Fibroblast of lung (primary cell): ENCODE measurements around the gene HYCC1. TPM values are rescaled to one million over a fixed set of nuclear protein-coding genes. Genes with fewer than 3 reads are reported as not detected.

Experiments used
- DNase-seq, 2 donors: peaks; one replicate each; pipeline versions ENCODE4 v3.0.0 to v3.0.0-alpha.2; 2010; ENCODE audit warnings: low read depth in 2 of 2
- H2AFZ ChIP-seq: 2 replicates; pipeline ENCODE4 v1.5.1; 2012; ENCODE audit warnings: low read length, control low read depth, inconsistent platforms
- H3K27ac ChIP-seq: 2 replicates; pipeline ENCODE4 v1.5.1; 2011; ENCODE audit warnings: low read length, control low read depth; ENCODE audit not compliant: insufficient read depth
- H3K27me3 ChIP-seq: 2 replicates; pipeline ENCODE4 v1.5.1; 2011; ENCODE audit warnings: mild to moderate bottlenecking, low read length; ENCODE audit not compliant: control insufficient read depth, insufficient read depth
- H3K36me3 ChIP-seq: 2 replicates; pipeline ENCODE4 v1.5.1; 2011; ENCODE audit warnings: low read length; ENCODE audit not compliant: control insufficient read depth, insufficient read depth
- H3K4me1 ChIP-seq: 2 replicates; pipeline ENCODE4 v1.5.1; 2011; ENCODE audit warnings: low read length; ENCODE audit not compliant: control insufficient read depth, insufficient read depth; ENCODE audit errors: extremely low read depth
- H3K4me2 ChIP-seq: 2 replicates; pipeline ENCODE4 v1.5.1; 2011; ENCODE audit warnings: low read length, control low read depth; ENCODE audit not compliant: insufficient read depth; ENCODE audit errors: extremely low read depth
- H3K4me3 ChIP-seq, 4 experiments: fragments of 200-600 bp in 1 of 4; sonication (generic) in 1 of 4; replicated peaks in 1 of 4; 2 replicates each; pipeline ENCODE4 v1.5.1; 2011 to 2016; ENCODE audit warnings: low read length in 4 of 4, low read depth in 3 of 4, mild to moderate bottlenecking in 3 of 4, control low read depth in 2 of 4, inconsistent platforms in 1 of 4, mixed read lengths in 1 of 4; ENCODE audit not compliant: insufficient read depth in 1 of 4; ENCODE audit errors: control extremely low read depth in 1 of 4
- H3K79me2 ChIP-seq: 2 replicates; pipeline ENCODE4 v1.5.1; 2012; ENCODE audit warnings: mild to moderate bottlenecking, low read length, inconsistent platforms; ENCODE audit not compliant: control insufficient read depth, insufficient read depth
- H3K9ac ChIP-seq: 2 replicates; pipeline ENCODE4 v1.5.1; 2011; ENCODE audit warnings: mild to moderate bottlenecking, low read length, control low read depth; ENCODE audit not compliant: insufficient read depth
- H3K9me3 ChIP-seq: 2 replicates; pipeline ENCODE4 v1.5.1; 2012; ENCODE audit warnings: low read depth, low read length; ENCODE audit not compliant: control insufficient read depth, insufficient read depth
- H4K20me1 ChIP-seq: 2 replicates; pipeline ENCODE4 v1.5.1; 2011; ENCODE audit warnings: low read length; ENCODE audit not compliant: control insufficient read depth, insufficient read depth; ENCODE audit errors: extremely low read depth
- EZH2 ChIP-seq: IDR thresholded peaks from 2 replicates; pipeline ENCODE4 v1.5.1; 2012; ENCODE audit warnings: low read length, control low read depth, mild to moderate bottlenecking; ENCODE audit errors: missing control alignments
- polyA plus RNA-seq, 2 donors: library from polyadenylated mRNA; depleted of rRNA in 1 of 2; stranded (reverse) in 1 of 2; unstranded in 1 of 2; fragments of >200 nt; gene quantifications; 2 replicates each; pipeline ENCODE4 v1.2.1, GENCODE V29; 2011 to 2012; ENCODE audit warnings: missing spikeins in 1 of 2
- total RNA-seq: library from RNA; depleted of rRNA; stranded (reverse); fragments of >200 nt; gene quantifications from 2 replicates; pipeline ENCODE4 v1.2.1, GENCODE V29; 2014
- TF ChIP-seq, protein P1 (sequence below), 2 donors: IDR thresholded peaks in 1 of 2; conservative IDR thresholded peaks in 1 of 2; 1 replicate in 1 of 2; 2 replicates in 1 of 2; pipeline ENCODE4 v1.5.1; 2011 to 2012; ENCODE audit warnings: low read length in 2 of 2, control low read depth in 1 of 2, inconsistent platforms in 1 of 2, low read depth in 1 of 2, mild to moderate bottlenecking in 1 of 2

Gene HYCC1
- total and polyA plus RNA-seq, 2 donors (not counting 1 experiment from before 2014, with no cell fraction given) = 197 to 211 TPM

DNA sequence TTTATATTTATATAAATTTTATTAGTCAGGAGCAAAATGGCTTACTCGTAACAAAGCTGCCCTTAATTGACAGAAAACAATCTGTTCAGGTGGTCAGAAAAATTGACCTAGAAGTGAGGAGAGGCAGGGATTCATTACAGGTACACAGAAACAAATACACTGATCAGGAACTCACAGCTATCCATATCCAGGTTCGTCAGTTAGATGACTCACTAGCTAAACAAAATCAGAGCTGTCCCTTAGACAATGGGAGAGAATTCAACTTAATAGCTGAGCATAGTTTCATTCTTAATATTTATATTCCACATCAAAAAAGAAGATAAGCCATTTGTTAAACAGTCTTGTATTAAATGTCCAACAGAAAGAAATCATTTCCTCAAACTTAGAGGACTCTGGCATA is 41.7 kb downstream of the HYCC1 start:
- peaks cover 4% of the 10 kb centered on the region for H3K36me3 ChIP-seq
- H3K9ac ChIP-seq = no peak overlapping the region
- peak in 1 of 2 donors; percentile 18 for DNase-seq
- H3K27me3 ChIP-seq = no peaks in the 10 kb centered on the region
- no peak overlapping the region for H2AFZ ChIP-seq
- H3K4me3 ChIP-seq = no peak overlapping the region
- no peak overlapping the region for H3K4me2 ChIP-seq
- no peaks in the 10 kb centered on the region for H3K79me2 ChIP-seq
- H3K27ac ChIP-seq = no peak overlapping the region
- H3K4me1 ChIP-seq = no peaks in the 10 kb centered on the region
- TF ChIP-seq EZH2 = no peak
- TF ChIP-seq, protein P1, sequence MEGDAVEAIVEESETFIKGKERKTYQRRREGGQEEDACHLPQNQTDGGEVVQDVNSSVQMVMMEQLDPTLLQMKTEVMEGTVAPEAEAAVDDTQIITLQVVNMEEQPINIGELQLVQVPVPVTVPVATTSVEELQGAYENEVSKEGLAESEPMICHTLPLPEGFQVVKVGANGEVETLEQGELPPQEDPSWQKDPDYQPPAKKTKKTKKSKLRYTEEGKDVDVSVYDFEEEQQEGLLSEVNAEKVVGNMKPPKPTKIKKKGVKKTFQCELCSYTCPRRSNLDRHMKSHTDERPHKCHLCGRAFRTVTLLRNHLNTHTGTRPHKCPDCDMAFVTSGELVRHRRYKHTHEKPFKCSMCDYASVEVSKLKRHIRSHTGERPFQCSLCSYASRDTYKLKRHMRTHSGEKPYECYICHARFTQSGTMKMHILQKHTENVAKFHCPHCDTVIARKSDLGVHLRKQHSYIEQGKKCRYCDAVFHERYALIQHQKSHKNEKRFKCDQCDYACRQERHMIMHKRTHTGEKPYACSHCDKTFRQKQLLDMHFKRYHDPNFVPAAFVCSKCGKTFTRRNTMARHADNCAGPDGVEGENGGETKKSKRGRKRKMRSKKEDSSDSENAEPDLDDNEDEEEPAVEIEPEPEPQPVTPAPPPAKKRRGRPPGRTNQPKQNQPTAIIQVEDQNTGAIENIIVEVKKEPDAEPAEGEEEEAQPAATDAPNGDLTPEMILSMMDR (conservative IDR thresholded peaks at IDR 0.05 in 1 of 2, IDR thresholded peaks at IDR 0.05 in 1 of 2; ENCODE audit: low read depth in 1 of 2, low read length in 2 of 2) = no peak
- no peaks in the 10 kb centered on the region for H3K9me3 ChIP-seq
- H4K20me1 ChIP-seq = no peaks in the 10 kb centered on the region

DNA sequence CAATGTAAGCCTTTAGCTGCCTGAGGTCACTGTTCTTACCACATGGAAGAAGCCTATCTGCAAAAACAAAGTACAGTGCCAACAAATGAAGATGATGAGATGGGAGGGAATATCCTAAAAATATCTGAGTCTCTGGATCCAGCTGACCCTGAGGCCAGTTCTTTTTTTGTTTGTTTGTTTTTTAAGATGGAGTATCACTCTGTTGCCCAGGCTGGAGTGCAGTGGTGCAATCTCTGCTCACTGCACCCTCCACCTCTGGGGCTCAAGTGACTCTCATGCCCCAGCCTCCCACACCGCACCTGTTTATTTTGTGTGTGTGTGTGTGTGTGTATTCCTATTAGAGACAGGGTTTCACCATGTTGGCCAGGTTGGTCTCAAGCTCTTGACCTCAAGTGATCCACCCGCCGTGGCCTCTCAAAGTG is 44.9 kb downstream of the HYCC1 start:
- no peaks in the 10 kb centered on the region for H3K79me2 ChIP-seq
- peaks cover 6% of the 10 kb centered on the region for H3K36me3 ChIP-seq
- H3K9ac ChIP-seq = no peak overlapping the region
- no peak overlapping the region for H3K4me2 ChIP-seq
- no peaks in the 10 kb centered on the region for H3K9me3 ChIP-seq
- H3K27ac ChIP-seq = no peak overlapping the region
- no peaks in the 10 kb centered on the region for H3K4me1 ChIP-seq
- no peak overlapping the region for H2AFZ ChIP-seq
- H3K4me3 ChIP-seq = no peak overlapping the region
- no peaks in the 10 kb centered on the region for H3K27me3 ChIP-seq
- no peak for DNase-seq
- TF ChIP-seq, protein P1 (conservative IDR thresholded peaks at IDR 0.05 in 1 of 2, IDR thresholded peaks at IDR 0.05 in 1 of 2; ENCODE audit: low read depth in 1 of 2, low read length in 2 of 2) = no peak
- no peak for TF ChIP-seq EZH2
- no peaks in the 10 kb centered on the region for H4K20me1 ChIP-seq

Other genes starting within 250 kb of the HYCC1 start
- 239 and 377 TPM in 2 replicates for gene TOMM7, start 191.3 kb downstream of the HYCC1 start, total RNA-seq
- gene TOMM7, start 191.3 kb downstream of the HYCC1 start, polyA plus RNA-seq = 275 and 279 TPM in 2 replicates
- gene KLHL7, start 91.7 kb upstream of the HYCC1 start, total RNA-seq = 23.1 and 23.5 TPM in 2 replicates
- 43.6 and 44.5 TPM in 2 replicates for gene KLHL7, start 91.7 kb upstream of the HYCC1 start, polyA plus RNA-seq
- 26.5 and 28.2 TPM in 2 replicates for gene NUP42, start 167.9 kb upstream of the HYCC1 start, total RNA-seq
- gene NUP42, start 167.9 kb upstream of the HYCC1 start, polyA plus RNA-seq = 13.1 and 13.8 TPM in 2 replicates
- 177 and 182 TPM in 2 replicates for gene GPNMB, start 232.6 kb upstream of the HYCC1 start, total RNA-seq
- gene GPNMB, start 232.6 kb upstream of the HYCC1 start, polyA plus RNA-seq = 114 and 242 TPM in 2 replicates